ENCODE data around the gene DNAJC5G.
A peak's percentile ranks its signal among the peaks of the same experiment; 100 is the strongest.

DNAJC5G gene

GRCh38 chr2:27245626-27246025 lies 29.6 kb upstream of the DNAJC5G start:
- H3K27ac ChIP-seq = no peak overlapping the region
- TF ChIP-seq, protein P1, sequence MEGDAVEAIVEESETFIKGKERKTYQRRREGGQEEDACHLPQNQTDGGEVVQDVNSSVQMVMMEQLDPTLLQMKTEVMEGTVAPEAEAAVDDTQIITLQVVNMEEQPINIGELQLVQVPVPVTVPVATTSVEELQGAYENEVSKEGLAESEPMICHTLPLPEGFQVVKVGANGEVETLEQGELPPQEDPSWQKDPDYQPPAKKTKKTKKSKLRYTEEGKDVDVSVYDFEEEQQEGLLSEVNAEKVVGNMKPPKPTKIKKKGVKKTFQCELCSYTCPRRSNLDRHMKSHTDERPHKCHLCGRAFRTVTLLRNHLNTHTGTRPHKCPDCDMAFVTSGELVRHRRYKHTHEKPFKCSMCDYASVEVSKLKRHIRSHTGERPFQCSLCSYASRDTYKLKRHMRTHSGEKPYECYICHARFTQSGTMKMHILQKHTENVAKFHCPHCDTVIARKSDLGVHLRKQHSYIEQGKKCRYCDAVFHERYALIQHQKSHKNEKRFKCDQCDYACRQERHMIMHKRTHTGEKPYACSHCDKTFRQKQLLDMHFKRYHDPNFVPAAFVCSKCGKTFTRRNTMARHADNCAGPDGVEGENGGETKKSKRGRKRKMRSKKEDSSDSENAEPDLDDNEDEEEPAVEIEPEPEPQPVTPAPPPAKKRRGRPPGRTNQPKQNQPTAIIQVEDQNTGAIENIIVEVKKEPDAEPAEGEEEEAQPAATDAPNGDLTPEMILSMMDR (conservative IDR thresholded peaks at IDR 0.05) = no peak

- peak overlapping the region; percentile 76; the same call in 1 of the 2 replicates for H3K27ac ChIP-seq
- TF ChIP-seq, protein P1 (conservative IDR thresholded peaks at IDR 0.05) = no peak
Measured at GRCh38 chr2:27247893-27248292, 27.3 kb upstream of the DNAJC5G start.

GRCh38 chr2:27249159-27249890 lies 25.9 kb upstream of the DNAJC5G start:
- TF ChIP-seq, protein P1 (conservative IDR thresholded peaks at IDR 0.05) = no peak
- peak overlapping the region; percentile 76 for H3K27ac ChIP-seq

DNA sequence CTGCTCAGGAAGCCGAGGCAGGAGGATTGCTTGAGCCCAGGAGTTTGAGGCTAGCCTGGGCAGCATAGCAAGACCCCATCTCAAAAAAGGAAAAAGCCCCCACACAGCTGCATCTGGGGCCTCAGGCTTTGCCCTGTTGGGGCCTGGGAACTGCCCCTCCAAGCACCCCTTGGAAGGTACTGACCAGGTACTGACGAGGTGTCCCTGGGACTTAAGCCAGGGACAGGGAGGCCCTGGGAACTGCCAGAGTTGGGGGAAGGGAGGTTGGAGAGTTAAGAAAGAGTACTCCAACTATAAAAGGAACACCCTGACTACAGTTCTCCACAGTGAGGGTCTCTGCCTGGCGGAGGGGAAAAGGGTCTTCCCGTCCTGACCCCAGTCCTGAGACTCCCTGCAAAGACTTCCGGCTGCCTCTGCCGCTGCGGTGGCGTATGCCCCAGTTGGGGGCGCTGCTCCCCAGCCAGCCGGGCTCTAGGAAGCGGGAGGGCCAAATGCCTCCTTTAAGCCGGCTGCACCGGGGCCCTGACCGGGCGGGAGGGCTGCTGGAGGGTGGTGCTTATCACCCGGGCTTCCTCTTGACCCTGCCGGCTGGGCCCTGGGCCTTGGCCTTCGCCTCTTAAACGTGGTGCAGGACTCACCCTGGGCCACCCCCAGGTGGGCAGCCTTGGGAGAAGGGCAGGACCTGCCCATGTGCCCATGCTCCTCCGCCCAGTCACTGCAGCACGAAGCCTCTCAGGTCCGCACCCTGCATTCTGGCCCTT lies 25.2 kb upstream of the DNAJC5G start:
- TF ChIP-seq, protein P1 (conservative IDR thresholded peaks at IDR 0.05) = peak; percentile 48
- H3K27ac ChIP-seq = peak overlapping the region; percentile 76

DNA sequence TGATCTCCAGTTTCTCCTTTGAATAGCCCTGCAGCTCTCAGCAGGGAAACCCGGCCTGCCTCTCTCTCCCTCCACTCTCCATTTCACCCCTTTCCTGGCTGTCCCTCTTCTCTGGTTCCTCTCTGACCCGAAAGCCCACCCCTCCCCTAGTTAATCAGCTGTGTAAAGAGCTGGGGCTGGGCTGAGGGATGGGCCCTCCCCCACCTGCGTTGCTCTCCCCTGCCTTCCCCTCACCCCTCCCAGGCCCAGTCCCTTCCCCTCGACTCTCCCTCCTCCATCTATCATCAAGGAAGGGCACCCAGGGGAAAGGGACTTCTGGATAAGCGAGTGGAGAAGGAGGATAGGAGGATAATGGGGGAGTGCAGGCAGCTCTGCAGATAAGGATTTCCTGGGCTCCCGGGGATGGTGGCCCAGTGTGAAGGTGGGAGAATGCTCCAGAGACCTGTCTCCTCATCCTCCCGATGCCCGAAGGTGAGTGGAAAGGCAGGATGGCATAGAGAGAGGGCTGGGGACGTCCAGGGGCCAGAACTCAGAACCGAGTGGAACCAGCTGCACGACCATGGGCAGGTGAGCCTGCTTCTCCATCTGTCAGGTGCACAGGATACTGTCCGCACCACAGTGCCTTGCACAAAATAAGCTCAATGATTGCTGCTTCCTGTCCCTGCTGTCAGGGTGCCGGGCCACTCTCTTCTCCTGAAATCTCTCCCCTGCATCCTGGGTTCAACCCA lies 24.4 kb upstream of the DNAJC5G start:
- TF ChIP-seq, protein P1 (conservative IDR thresholded peaks at IDR 0.05) = no peak
- H3K27ac ChIP-seq = peak overlapping the region; percentile 76; the same call in 1 of the 2 replicates

- TF ChIP-seq, protein P1 (conservative IDR thresholded peaks at IDR 0.05) = no peak
- H3K27ac ChIP-seq = no peak overlapping the region
Measured at GRCh38 chr2:27251766-27252165, 23.5 kb upstream of the DNAJC5G start.

GRCh38 chr2:27255187-27255586 lies 20.0 kb upstream of the DNAJC5G start:
- H3K27ac ChIP-seq = no peak overlapping the region
- TF ChIP-seq, protein P1 (conservative IDR thresholded peaks at IDR 0.05) = no peak
